DOHH2 (cell line): ENCODE measurements around the gene TMEM263.

ENCODE experiments used
- CTCF ChIP-seq: fragments of 200-600 bp; sonication (generic); IDR thresholded peaks from one replicate; pipeline ENCODE4 v1.5.1; 2014; ENCODE audit warnings: antibody characterized with exemption, mild to moderate bottlenecking, low read depth, low read length; ENCODE audit not compliant: poor library complexity, severe bottlenecking
- EZH2phosphoT487 ChIP-seq: fragments of 200-600 bp; sonication (generic); IDR thresholded peaks from 2 replicates; pipeline ENCODE4 v1.6.1; 2017; ENCODE audit warnings: borderline replicate concordance, mild to moderate bottlenecking, antibody characterized with exemption, low read length, moderate library complexity, mixed read lengths

GRCh38 chr12:106908561-106908960 is 47.1 kb upstream of the TMEM263 start:
- TF ChIP-seq CTCF (no peak), EZH2phosphoT487 (no peak)
